ENCODE data around the gene RPS27A.
"Not testable (repeated sequence)": the region's sequence is repeated elsewhere in the genome, so short reads cannot be mapped to it uniquely, and the experiment has no call there.

- TF ChIP-seq CTCF, POLR2A, EP300 (IDR thresholded peaks at IDR 0.05): not testable (repeated sequence)
Observed at GRCh38 chr2:55241582-55241981, 9.1 kb downstream of the RPS27A start.

All from ovary (tissue), 3 donors.